ENCODE measurements around the gene LRRC18. TPM values are rescaled to one million over a fixed set of nuclear protein-coding genes. Genes with fewer than 3 reads are reported as not detected.

LRRC18 gene
- not detected for polyA plus RNA-seq (2012; ENCODE audit: insufficient read length, low read depth)

- TF ChIP-seq REST (IDR thresholded peaks at IDR 0.05; ENCODE audit: insufficient read depth in 1 of 2, low read depth in 2 of 2, low read length in 2 of 2): no peak
- TF ChIP-seq POLR2AphosphoS5 (IDR thresholded peaks at IDR 0.05; ENCODE audit: low read depth, low read length): no peak
- TF ChIP-seq TAF1 (IDR thresholded peaks at IDR 0.05; ENCODE audit: borderline replicate concordance, insufficient read depth, low read length): no peak
- TF ChIP-seq SIN3A (IDR thresholded peaks at IDR 0.05; ENCODE audit: borderline replicate concordance, insufficient read depth, low read length): no peak
- no peak for TF ChIP-seq FOXP2 (optimal IDR thresholded peaks at IDR 0.05; ENCODE audit: borderline replicate concordance, extremely low read depth, extremely low read length, insufficient read depth)
Measured at GRCh38 chr10:48939790-48940325, at the start of gene LRRC18. Gene LRRC18, minus strand, starts transcription at chr10:48939840. Its CDS starts 25,685 bp downstream, at chr10:48914155.

- TF ChIP-seq SIN3A (IDR thresholded peaks at IDR 0.05; ENCODE audit: borderline replicate concordance, insufficient read depth, low read length) (no peak), POLR2AphosphoS5 (IDR thresholded peaks at IDR 0.05; ENCODE audit: low read depth, low read length) (no peak), FOXP2 (optimal IDR thresholded peaks at IDR 0.05; ENCODE audit: borderline replicate concordance, extremely low read depth, extremely low read length, insufficient read depth) (no peak), REST (IDR thresholded peaks at IDR 0.05; ENCODE audit: insufficient read depth in 1 of 2, low read depth in 2 of 2, low read length in 2 of 2) (no peak), TAF1 (IDR thresholded peaks at IDR 0.05; ENCODE audit: borderline replicate concordance, insufficient read depth, low read length) (no peak)
Measured at GRCh38 chr10:48985621-48986158, 46.0 kb upstream of the LRRC18 start.

- TF ChIP-seq POLR2AphosphoS5 (IDR thresholded peaks at IDR 0.05; ENCODE audit: low read depth, low read length): no peak
- TF ChIP-seq TAF1 (IDR thresholded peaks at IDR 0.05; ENCODE audit: borderline replicate concordance, insufficient read depth, low read length): no peak
- TF ChIP-seq REST (IDR thresholded peaks at IDR 0.05; ENCODE audit: insufficient read depth in 1 of 2, low read depth in 2 of 2, low read length in 2 of 2): no peak
- no peak for TF ChIP-seq SIN3A (IDR thresholded peaks at IDR 0.05; ENCODE audit: borderline replicate concordance, insufficient read depth, low read length)
- TF ChIP-seq FOXP2 (optimal IDR thresholded peaks at IDR 0.05; ENCODE audit: borderline replicate concordance, extremely low read depth, extremely low read length, insufficient read depth): no peak
Measured at GRCh38 chr10:48983648-48984351, 44.2 kb upstream of the LRRC18 start.

- no peak for TF ChIP-seq REST (IDR thresholded peaks at IDR 0.05; ENCODE audit: insufficient read depth in 1 of 2, low read depth in 2 of 2, low read length in 2 of 2)
- TF ChIP-seq FOXP2 (optimal IDR thresholded peaks at IDR 0.05; ENCODE audit: borderline replicate concordance, extremely low read depth, extremely low read length, insufficient read depth): no peak
- TF ChIP-seq TAF1 (IDR thresholded peaks at IDR 0.05; ENCODE audit: borderline replicate concordance, insufficient read depth, low read length): no peak
- TF ChIP-seq POLR2AphosphoS5 (IDR thresholded peaks at IDR 0.05; ENCODE audit: low read depth, low read length): no peak
- no peak for TF ChIP-seq SIN3A (IDR thresholded peaks at IDR 0.05; ENCODE audit: borderline replicate concordance, insufficient read depth, low read length)
Measured at GRCh38 chr10:48982584-48982983, 42.9 kb upstream of the LRRC18 start.

All from PFSK-1 (cell line).